GM12878 (cell line): ENCODE measurements around the gene WDR17. TPM values are rescaled to one million over a fixed set of nuclear protein-coding genes. Genes with fewer than 3 reads are reported as not detected.

Source experiments
- ATAC-seq: fragments of 200-7000 bp; cut with Tn5 transposase; 3 replicates; pipeline ENCODE4 v1.9.1; 2020; ENCODE audit warnings: mild to moderate bottlenecking, moderate library complexity
- BruUV-seq: library from RNA; stranded (reverse); fragments of 400-500 nt; replicated peaks from 2 replicates; lab custom pipeline; 2021; lab: Mats Ljungman, UMichigan
- CTCF ChIA-PET: fragments of 300-600 bp; sonication (Branson Sonifier 250); formaldehyde crosslinking; extraction: SDS; loops from one replicate; lab custom pipeline; 2021; ENCODE audit warnings: inconsistent platforms; lab: Yijun Ruan, JAX
- POLR2A ChIA-PET: fragments of 350-600 bp; formaldehyde crosslinking; extraction: SDS; loops from one replicate; lab custom pipeline; 2021; ENCODE audit warnings: inconsistent platforms; lab: Charles Lee
- RAD21 ChIA-PET: fragments of 300-600 bp; sonication (Branson Sonifier 250); formaldehyde crosslinking; loops from one replicate; lab custom pipeline; 2023; ENCODE audit warnings: antibody characterized with exemption; ENCODE audit not compliant: unreplicated experiment; lab: Charles Lee
- SMC1A ChIA-PET: fragments of 300-600 bp; sonication (Branson Sonifier 250); formaldehyde crosslinking; loops from one replicate; lab custom pipeline; 2023; ENCODE audit not compliant: unreplicated experiment, uncharacterized antibody; lab: Charles Lee
- DNase-seq: peaks from one replicate; pipeline ENCODE4 v3.0.0-alpha.2; 2011; ENCODE audit warnings: low read depth, low spot score
- FAIRE-seq: peaks from 3 replicates; lab custom pipeline; 2011; peaks lifted over from hg19 to GRCh38; lab: Jason Lieb, UNC
- H2AFZ ChIP-seq: 2 replicates; pipeline ENCODE4 v1.6.0; 2011; ENCODE audit warnings: low read depth, low read length, control low read depth; ENCODE audit not compliant: control insufficient read depth
- H3K27ac ChIP-seq: 2 replicates; pipeline ENCODE4 v1.5.1; 2011; ENCODE audit warnings: control low read depth; ENCODE audit not compliant: control insufficient read depth, insufficient read depth
- H3K27me3 ChIP-seq, 2 experiments: replicated peaks in 1 of 2; 2 replicates each; pipeline versions ENCODE4 v1.6.0 to v1.6.1; 2011; ENCODE audit warnings: low read length in 1 of 2; ENCODE audit not compliant: control insufficient read depth in 2 of 2, insufficient read depth in 2 of 2
- H3K36me3 ChIP-seq, 2 experiments: 2 replicates each; pipeline ENCODE4 v1.5.1; 2011; ENCODE audit warnings: low read length in 1 of 2; ENCODE audit not compliant: control insufficient read depth in 2 of 2, insufficient read depth in 2 of 2
- H3K4me1 ChIP-seq: 2 replicates; pipeline ENCODE4 v1.6.1; 2011; ENCODE audit warnings: mild to moderate bottlenecking, low read length, moderate library complexity, mixed read lengths; ENCODE audit not compliant: control insufficient read depth, insufficient read depth
- H3K4me2 ChIP-seq: 2 replicates; pipeline ENCODE4 v1.6.0; 2011; ENCODE audit warnings: control low read depth; ENCODE audit not compliant: control insufficient read depth, insufficient read depth
- H3K4me3 ChIP-seq: fragments of 200-600 bp; sonication (generic); 2 replicates; pipeline ENCODE4 v1.5.1; 2016
- H3K79me2 ChIP-seq: 2 replicates; pipeline ENCODE4 v1.6.0; 2011; ENCODE audit warnings: low read length; ENCODE audit not compliant: control insufficient read depth, insufficient read depth
- H3K9ac ChIP-seq: 2 replicates; pipeline ENCODE4 v1.8.0; 2011; ENCODE audit warnings: low read length, control low read depth, mixed read lengths; ENCODE audit not compliant: control insufficient read depth, insufficient read depth
- H3K9me3 ChIP-seq: replicated peaks from 3 replicates; pipeline ENCODE4 v1.5.1; 2011; ENCODE audit warnings: mild to moderate bottlenecking, low read length; ENCODE audit not compliant: control insufficient read depth, insufficient read depth
- H4K20me1 ChIP-seq: 2 replicates; pipeline ENCODE4 v1.6.0; 2011; ENCODE audit not compliant: control insufficient read depth, insufficient read depth
- ASH2L ChIP-seq: fragments of 300-600, 200-600 bp; sonication (generic); IDR thresholded peaks from 2 replicates; pipeline ENCODE4 v1.6.1; 2017; ENCODE audit warnings: low read depth, mild to moderate bottlenecking, borderline replicate concordance
- EED ChIP-seq: sonication (generic); IDR thresholded peaks from 2 replicates; pipeline ENCODE4 v1.6.1; 2016; ENCODE audit warnings: antibody characterized with exemption, low read depth
- MXI1 ChIP-seq: fragments of 150-350 bp; IDR thresholded peaks from 2 replicates; pipeline ENCODE4 v1.6.1; 2011; ENCODE audit warnings: low read depth, mild to moderate bottlenecking, inconsistent platforms, low read length, improper control_type of control experiment
- NR2C1 ChIP-seq: fragments of 450-650 bp; IDR thresholded peaks from 2 replicates; pipeline ENCODE4 v1.6.1; 2017; ENCODE audit warnings: antibody characterized with exemption, mild to moderate bottlenecking, moderate library complexity
- NR2C2 ChIP-seq: IDR thresholded peaks from 2 replicates; pipeline ENCODE4 v1.6.1; 2011; ENCODE audit warnings: borderline replicate concordance, low read depth; ENCODE audit not compliant: control insufficient read depth, insufficient read length
- SMC3 ChIP-seq: IDR thresholded peaks from 2 replicates; pipeline ENCODE4 v1.6.1; 2011; ENCODE audit warnings: low read length, improper control_type of control experiment, borderline replicate concordance
- SRF ChIP-seq, 2 experiments: IDR thresholded peaks; 2 replicates each; pipeline ENCODE4 v1.6.1; 2011; ENCODE audit warnings: low read depth in 2 of 2, low read length in 2 of 2, mild to moderate bottlenecking in 1 of 2, moderate library complexity in 1 of 2
- WGBS: methylation state at CpG from one replicate; pipeline ENCODE4 v1.1.6; 2016; ENCODE audit warnings: low lambda C conversion rate; ENCODE audit not compliant: insufficient replicate concordance, insufficient coverage; ENCODE audit errors: missing lambda C conversion rate; 5-methylcytosine and 5-hydroxymethylcytosine counted together
- in situ Hi-C: fragments of 300-500 bp; cut with MboI; formaldehyde crosslinking; loops from 9 replicates; pipeline ENCODE4 v1.14.3; 2018; ENCODE audit warnings: mixed read lengths
- intact Hi-C: fragments of 100-400 bp; cut with micrococcal nuclease; formaldehyde crosslinking; loops from one replicate; pipeline ENCODE4 v1.14.2; 2022; ENCODE audit not compliant: unreplicated experiment
- polyA plus RNA-seq, 11 experiments: library from polyadenylated mRNA; depleted of rRNA in 4 of 11; unstranded in 6 of 11; stranded (reverse) in 5 of 11; fragments of >200 nt; fragmentation: Nextera tagmentation in 4 of 11; fragmentation: Illumina TruSeq in 1 of 11; extraction: Ambion mirVana in 4 of 11; extraction: Trizol in 1 of 11; gene quantifications; 1 replicate in 1 of 11; 2 replicates in 10 of 11; pipeline versions ENCODE4 v1.2.1 to v1.2.3, GENCODE V29; 2011 to 2016; ENCODE audit warnings: inconsistent platforms in 2 of 11, missing spikeins in 2 of 11, low read depth in 1 of 11
- total RNA-seq, 4 experiments: library from RNA; depleted of rRNA in 3 of 4; stranded (reverse); fragments of >200 nt in 3 of 4; fragmentation: Illumina TruSeq in 1 of 4; extraction: Trizol in 1 of 4; gene quantifications; 2 replicates each; pipeline versions ENCODE4 v1.2.1 to v1.2.3, GENCODE V29; 2013 to 2021
- TF ChIP-seq, protein P1 (sequence below): IDR thresholded peaks from 2 replicates; pipeline ENCODE4 v1.6.1; 2011; ENCODE audit warnings: mild to moderate bottlenecking, low read depth, low read length, moderate library complexity; ENCODE audit not compliant: insufficient replicate concordance
- TF ChIP-seq, protein P2 (sequence below): fragments of 450-650 bp; IDR thresholded peaks from 2 replicates; pipeline ENCODE4 v1.6.1; 2017; ENCODE audit warnings: mild to moderate bottlenecking, low read depth, inconsistent platforms; ENCODE audit not compliant: poor library complexity, severe bottlenecking
- TF ChIP-seq, protein P3 (sequence below): fragments of 450-650 bp; IDR thresholded peaks from 2 replicates; pipeline ENCODE4 v1.6.1; 2017; ENCODE audit warnings: mild to moderate bottlenecking
- TF ChIP-seq, protein P4 (sequence below): fragments of 450-650 bp; formaldehyde crosslinking; IDR thresholded peaks from 2 replicates; pipeline ENCODE4 v1.4.0; 2022; ENCODE audit warnings: mild to moderate bottlenecking, moderate library complexity

The WDR17 gene
- total and polyA plus RNA-seq, 10 of the 15 experiments (the other 5 are each of a cell fraction or from before 2014, with no cell fraction given) = 0.43 to 3.8 (median 2.8) TPM

DNA sequence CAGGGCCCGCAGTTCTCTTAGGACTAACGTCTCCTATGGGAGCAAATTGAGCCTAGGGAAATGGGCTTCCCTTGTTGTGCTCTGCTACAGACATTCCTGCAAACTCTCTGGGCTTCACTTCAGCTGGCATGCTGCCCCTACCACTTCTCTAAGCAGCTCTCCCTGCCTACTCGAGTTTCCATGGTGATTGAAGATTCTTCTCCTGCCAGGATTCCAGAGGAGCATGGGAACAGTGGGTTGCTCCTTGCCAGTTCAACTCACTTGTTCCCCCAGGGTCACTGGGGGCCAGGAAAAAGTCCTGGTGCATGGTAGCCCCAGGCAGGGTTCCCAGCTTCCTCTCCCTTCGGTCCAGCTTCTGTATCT is 21.1 kb upstream of the WDR17 start:
- Histone ChIP-seq H3K4me2 (no peak overlapping the region), H3K4me3 (no peak overlapping the region), H3K4me1 (no peaks in the 10 kb centered on the region), H3K36me3 (no peaks in the 10 kb centered on the region), H2AFZ (no peak overlapping the region), H3K27ac (no peak overlapping the region), H3K79me2 (no peaks in the 10 kb centered on the region), H3K9me3 (no peaks in the 10 kb centered on the region; the same call in 2 of the 3 replicates), H4K20me1 (no peaks in the 10 kb centered on the region), H3K27me3 (no peaks in the 10 kb centered on the region; a peak in 1 of 4 replicates), H3K9ac (no peak overlapping the region)
- TF ChIP-seq, protein P1, sequence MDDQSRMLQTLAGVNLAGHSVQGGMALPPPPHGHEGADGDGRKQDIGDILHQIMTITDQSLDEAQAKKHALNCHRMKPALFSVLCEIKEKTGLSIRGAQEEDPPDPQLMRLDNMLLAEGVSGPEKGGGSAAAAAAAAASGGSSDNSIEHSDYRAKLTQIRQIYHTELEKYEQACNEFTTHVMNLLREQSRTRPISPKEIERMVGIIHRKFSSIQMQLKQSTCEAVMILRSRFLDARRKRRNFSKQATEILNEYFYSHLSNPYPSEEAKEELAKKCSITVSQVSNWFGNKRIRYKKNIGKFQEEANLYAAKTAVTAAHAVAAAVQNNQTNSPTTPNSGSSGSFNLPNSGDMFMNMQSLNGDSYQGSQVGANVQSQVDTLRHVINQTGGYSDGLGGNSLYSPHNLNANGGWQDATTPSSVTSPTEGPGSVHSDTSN = no peak
- TF ChIP-seq, protein P2, sequence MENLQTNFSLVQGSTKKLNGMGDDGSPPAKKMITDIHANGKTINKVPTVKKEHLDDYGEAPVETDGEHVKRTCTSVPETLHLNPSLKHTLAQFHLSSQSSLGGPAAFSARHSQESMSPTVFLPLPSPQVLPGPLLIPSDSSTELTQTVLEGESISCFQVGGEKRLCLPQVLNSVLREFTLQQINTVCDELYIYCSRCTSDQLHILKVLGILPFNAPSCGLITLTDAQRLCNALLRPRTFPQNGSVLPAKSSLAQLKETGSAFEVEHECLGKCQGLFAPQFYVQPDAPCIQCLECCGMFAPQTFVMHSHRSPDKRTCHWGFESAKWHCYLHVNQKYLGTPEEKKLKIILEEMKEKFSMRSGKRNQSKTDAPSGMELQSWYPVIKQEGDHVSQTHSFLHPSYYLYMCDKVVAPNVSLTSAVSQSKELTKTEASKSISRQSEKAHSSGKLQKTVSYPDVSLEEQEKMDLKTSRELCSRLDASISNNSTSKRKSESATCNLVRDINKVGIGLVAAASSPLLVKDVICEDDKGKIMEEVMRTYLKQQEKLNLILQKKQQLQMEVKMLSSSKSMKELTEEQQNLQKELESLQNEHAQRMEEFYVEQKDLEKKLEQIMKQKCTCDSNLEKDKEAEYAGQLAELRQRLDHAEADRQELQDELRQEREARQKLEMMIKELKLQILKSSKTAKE = no peak
- TF ChIP-seq MXI1 (no peak), NR2C1 (no peak), EED (no peak), ASH2L (no peak), SMC3 (no peak), NR2C2 (no peak), SRF (IDR thresholded peaks at IDR 0.05; ENCODE audit: low read depth in 2 of 2, low read length in 2 of 2) (no peak)
- TF ChIP-seq, protein P3, sequence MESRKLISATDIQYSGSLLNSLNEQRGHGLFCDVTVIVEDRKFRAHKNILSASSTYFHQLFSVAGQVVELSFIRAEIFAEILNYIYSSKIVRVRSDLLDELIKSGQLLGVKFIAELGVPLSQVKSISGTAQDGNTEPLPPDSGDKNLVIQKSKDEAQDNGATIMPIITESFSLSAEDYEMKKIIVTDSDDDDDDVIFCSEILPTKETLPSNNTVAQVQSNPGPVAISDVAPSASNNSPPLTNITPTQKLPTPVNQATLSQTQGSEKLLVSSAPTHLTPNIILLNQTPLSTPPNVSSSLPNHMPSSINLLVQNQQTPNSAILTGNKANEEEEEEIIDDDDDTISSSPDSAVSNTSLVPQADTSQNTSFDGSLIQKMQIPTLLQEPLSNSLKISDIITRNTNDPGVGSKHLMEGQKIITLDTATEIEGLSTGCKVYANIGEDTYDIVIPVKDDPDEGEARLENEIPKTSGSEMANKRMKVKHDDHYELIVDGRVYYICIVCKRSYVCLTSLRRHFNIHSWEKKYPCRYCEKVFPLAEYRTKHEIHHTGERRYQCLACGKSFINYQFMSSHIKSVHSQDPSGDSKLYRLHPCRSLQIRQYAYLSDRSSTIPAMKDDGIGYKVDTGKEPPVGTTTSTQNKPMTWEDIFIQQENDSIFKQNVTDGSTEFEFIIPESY = no peak
- TF ChIP-seq, protein P4, sequence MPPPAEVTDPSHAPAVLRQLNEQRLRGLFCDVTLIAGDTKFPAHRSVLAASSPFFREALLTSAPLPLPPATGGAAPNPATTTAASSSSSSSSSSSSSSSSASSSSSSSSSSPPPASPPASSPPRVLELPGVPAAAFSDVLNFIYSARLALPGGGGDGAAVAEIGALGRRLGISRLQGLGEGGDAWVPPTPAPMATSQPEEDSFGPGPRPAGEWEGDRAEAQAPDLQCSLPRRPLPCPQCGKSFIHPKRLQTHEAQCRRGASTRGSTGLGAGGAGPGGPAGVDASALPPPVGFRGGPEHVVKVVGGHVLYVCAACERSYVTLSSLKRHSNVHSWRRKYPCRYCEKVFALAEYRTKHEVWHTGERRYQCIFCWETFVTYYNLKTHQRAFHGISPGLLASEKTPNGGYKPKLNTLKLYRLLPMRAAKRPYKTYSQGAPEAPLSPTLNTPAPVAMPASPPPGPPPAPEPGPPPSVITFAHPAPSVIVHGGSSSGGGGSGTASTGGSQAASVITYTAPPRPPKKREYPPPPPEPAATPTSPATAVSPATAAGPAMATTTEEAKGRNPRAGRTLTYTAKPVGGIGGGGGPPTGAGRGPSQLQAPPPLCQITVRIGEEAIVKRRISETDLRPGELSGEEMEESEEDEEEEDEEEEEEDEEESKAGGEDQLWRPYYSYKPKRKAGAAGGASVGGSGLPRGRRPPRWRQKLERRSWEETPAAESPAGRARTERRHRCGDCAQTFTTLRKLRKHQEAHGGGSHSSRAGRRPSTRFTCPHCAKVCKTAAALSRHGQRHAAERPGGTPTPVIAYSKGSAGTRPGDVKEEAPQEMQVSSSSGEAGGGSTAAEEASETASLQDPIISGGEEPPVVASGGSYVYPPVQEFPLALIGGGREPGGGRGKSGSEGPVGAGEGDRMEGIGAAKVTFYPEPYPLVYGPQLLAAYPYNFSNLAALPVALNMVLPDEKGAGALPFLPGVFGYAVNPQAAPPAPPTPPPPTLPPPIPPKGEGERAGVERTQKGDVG (CRISPR knock-in tag) = no peak
- no peak for FAIRE-seq
- WGBS = 9% methylated on average over 4 of the region's 4 CpGs
- RAD21 ChIA-PET = no interaction called here
- intact Hi-C loops (no loop called here), in situ Hi-C loops (loop anchor here (25.0 kb wide), 1 partner anchor 293 kb away; no protein-coding TSS in a partner anchor)
- no TSS peak for BruUV-seq
- CTCF ChIA-PET = no interaction called here
- POLR2A ChIA-PET = no interaction called here
- ATAC-seq = no peak
- SMC1A ChIA-PET = no interaction called here
- no peak for DNase-seq
